ENCODE results near the gene ARID1B.

GRCh38 chr6:156747715-156748114 lies 29.5 kb upstream of the ARID1B start:
- TF ChIP-seq POLR2AphosphoS5 (IDR thresholded peaks at IDR 0.05) (no peak), CTCF (IDR thresholded peaks at IDR 0.05 in 8 of 11, conservative IDR thresholded peaks at IDR 0.05 in 3 of 11) (no peak), POLR2A (IDR thresholded peaks at IDR 0.05) (no peak)
